Neural progenitor cell (in vitro differentiated cells): ENCODE results near the gene IL17REL. TPM values are rescaled to one million over a fixed set of nuclear protein-coding genes. Genes with fewer than 3 reads are reported as not detected.

Experiments
- DNase-seq: peaks from one replicate; pipeline ENCODE4 v3.0.0-alpha.2; 2016; ENCODE audit warnings: low spot score
- H2AFZ ChIP-seq: fragments of 200-600 bp; sonication (generic); replicated peaks from 2 replicates; pipeline ENCODE4 v1.6.1; 2016; ENCODE audit warnings: antibody characterized with exemption
- H3F3A ChIP-seq: fragments of 200-600 bp; sonication (generic); 2 replicates; pipeline ENCODE4 v1.6.1; 2016; ENCODE audit warnings: antibody characterized with exemption, low read depth
- H3K27ac ChIP-seq: fragments of 200-600 bp; sonication (generic); 2 replicates; pipeline ENCODE4 v1.5.1; 2016; ENCODE audit warnings: mild to moderate bottlenecking
- H3K27me3 ChIP-seq: fragments of 200-600 bp; sonication (generic); 2 replicates; pipeline ENCODE4 v1.6.1; 2016; ENCODE audit warnings: mild to moderate bottlenecking, moderate library complexity
- H3K36me3 ChIP-seq: fragments of 200-600 bp; sonication (generic); 2 replicates; pipeline ENCODE4 v1.5.1; 2016
- H3K4me1 ChIP-seq: fragments of 200-600 bp; sonication (generic); 2 replicates; pipeline ENCODE4 v1.6.1; 2016; ENCODE audit warnings: mixed run types
- H3K4me2 ChIP-seq: fragments of 200-600 bp; sonication (generic); 2 replicates; pipeline ENCODE4 v1.6.1; 2016
- H3K4me3 ChIP-seq: fragments of 200-600 bp; sonication (generic); 2 replicates; pipeline ENCODE4 v1.5.1; 2016
- H3K79me2 ChIP-seq: fragments of 200-600 bp; sonication (generic); 2 replicates; pipeline ENCODE4 v1.6.1; 2016; ENCODE audit warnings: low read depth
- H3K9ac ChIP-seq: fragments of 200-600 bp; sonication (generic); 2 replicates; pipeline ENCODE4 v1.6.1; 2016
- H3K9me3 ChIP-seq: fragments of 200-600 bp; sonication (generic); 2 replicates; pipeline ENCODE4 v1.5.1; 2016; ENCODE audit warnings: low read depth
- H4K20me1 ChIP-seq: fragments of 200-600 bp; sonication (generic); 2 replicates; pipeline ENCODE4 v1.6.1; 2016; ENCODE audit warnings: low read depth
- H3K27ac Mint-ChIP-seq: 3 replicates; pipeline ENCODE4 v1.8.0; 2021; ENCODE audit warnings: mixed read lengths
- H3K27me3 Mint-ChIP-seq: 2 replicates; pipeline ENCODE4 v1.8.0; 2022; ENCODE audit warnings: low read depth, mild to moderate bottlenecking, inconsistent platforms, moderate library complexity, mixed read lengths; ENCODE audit not compliant: insufficient read depth
- H3K36me3 Mint-ChIP-seq: 3 replicates; pipeline ENCODE4 v1.8.0; 2021; ENCODE audit warnings: mixed read lengths
- H3K4me1 Mint-ChIP-seq: 3 replicates; pipeline ENCODE4 v1.8.0; 2021; ENCODE audit warnings: mixed read lengths
- H3K4me3 Mint-ChIP-seq: 3 replicates; pipeline ENCODE4 v1.8.0; 2021; ENCODE audit warnings: mild to moderate bottlenecking, moderate library complexity, mixed read lengths
- H3K9me3 Mint-ChIP-seq: 3 replicates; pipeline ENCODE4 v1.8.0; 2020; ENCODE audit warnings: mixed read lengths
- CTCF ChIP-seq: fragments of 200-600 bp; sonication (generic); IDR thresholded peaks from 2 replicates; pipeline ENCODE4 v1.5.1; 2017; ENCODE audit warnings: antibody characterized with exemption, mild to moderate bottlenecking
- EZH2 ChIP-seq: fragments of 200-600 bp; sonication (generic); IDR thresholded peaks from 2 replicates; pipeline ENCODE4 v1.6.1; 2017; ENCODE audit warnings: antibody characterized with exemption, mild to moderate bottlenecking, moderate library complexity
- EZH2phosphoT487 ChIP-seq: fragments of 200-600 bp; sonication (generic); IDR thresholded peaks from 2 replicates; pipeline ENCODE4 v1.6.1; 2017; ENCODE audit warnings: antibody characterized with exemption
- total RNA-seq: library from RNA; depleted of rRNA; stranded (reverse); fragments of >200 nt; gene quantifications from 2 replicates; pipeline ENCODE4 v1.2.3, GENCODE V29; 2015; ENCODE audit warnings: low replicate concordance

IL17REL gene
- total RNA-seq, 1 donor from 2014 or later = not detected

- Histone ChIP-seq H3F3A (no peaks in the 10 kb centered on the region), H3K4me3 (no peak overlapping the region), H3K27ac (no peak overlapping the region), H3K9ac (no peak overlapping the region), H4K20me1 (no peaks in the 10 kb centered on the region), H3K36me3 (no peaks in the 10 kb centered on the region), H3K4me1 (peaks cover 7% of the 10 kb centered on the region), H3K79me2 (no peaks in the 10 kb centered on the region), H3K9me3 (no peaks in the 10 kb centered on the region), H3K27me3 (no peaks in the 10 kb centered on the region), H2AFZ (no peak overlapping the region), H3K4me2 (no peak overlapping the region)
- Mint-ChIP-seq H3K4me1 (no peaks in the 10 kb centered on the region), H3K4me3 (no peak overlapping the region), H3K27ac (peak overlapping the region; percentile 68), H3K9me3 (no peaks in the 10 kb centered on the region), H3K27me3 (no peaks in the 10 kb centered on the region), H3K36me3 (no peaks in the 10 kb centered on the region)
- DNase-seq = no peak
- TF ChIP-seq EZH2 = no peak
- no peak for TF ChIP-seq CTCF
- TF ChIP-seq EZH2phosphoT487 = no peak
These were observed 60.3 kb downstream of the IL17REL start for GRCh38 chr22:49951986-49952896.

- Histone ChIP-seq H2AFZ (no peak overlapping the region), H3F3A (no peaks in the 10 kb centered on the region), H3K27me3 (no peaks in the 10 kb centered on the region), H3K4me2 (no peak overlapping the region), H3K36me3 (no peaks in the 10 kb centered on the region), H3K9me3 (no peaks in the 10 kb centered on the region), H4K20me1 (no peaks in the 10 kb centered on the region), H3K9ac (no peak overlapping the region), H3K4me1 (peaks cover 13% of the 10 kb centered on the region), H3K79me2 (no peaks in the 10 kb centered on the region), H3K27ac (no peak overlapping the region), H3K4me3 (no peak overlapping the region)
- Mint-ChIP-seq H3K36me3 (no peaks in the 10 kb centered on the region), H3K4me3 (no peak overlapping the region), H3K9me3 (no peaks in the 10 kb centered on the region), H3K27me3 (no peaks in the 10 kb centered on the region), H3K27ac (no peak overlapping the region), H3K4me1 (peaks cover 5% of the 10 kb centered on the region)
- DNase-seq = no peak
- TF ChIP-seq EZH2phosphoT487 (no peak), EZH2 (no peak), CTCF (no peak)
These were observed 60.9 kb downstream of the IL17REL start for GRCh38 chr22:49951678-49951985.

- Histone ChIP-seq H3F3A (no peaks in the 10 kb centered on the region), H3K27ac (no peak overlapping the region), H4K20me1 (no peaks in the 10 kb centered on the region), H3K27me3 (no peaks in the 10 kb centered on the region), H3K9me3 (no peaks in the 10 kb centered on the region), H3K4me2 (no peak overlapping the region), H3K9ac (no peak overlapping the region), H3K36me3 (no peaks in the 10 kb centered on the region), H3K4me3 (no peak overlapping the region), H3K79me2 (no peaks in the 10 kb centered on the region), H3K4me1 (peaks cover 14% of the 10 kb centered on the region), H2AFZ (no peak overlapping the region)
- H3K4me1 Mint-ChIP-seq = peaks cover 10% of the 10 kb centered on the region
- H3K9me3 Mint-ChIP-seq = no peaks in the 10 kb centered on the region
- no peak for DNase-seq
- TF ChIP-seq EZH2 (no peak), CTCF (no peak), EZH2phosphoT487 (no peak)
- no peaks in the 10 kb centered on the region for H3K36me3 Mint-ChIP-seq
- no peaks in the 10 kb centered on the region for H3K27me3 Mint-ChIP-seq
- H3K4me3 Mint-ChIP-seq = no peak overlapping the region
- no peak overlapping the region for H3K27ac Mint-ChIP-seq
These were observed 61.4 kb downstream of the IL17REL start for GRCh38 chr22:49951000-49951677.
